PC-3 (cell line): ENCODE data around the gene HSFX4. TPM values are rescaled to one million over a fixed set of nuclear protein-coding genes. Genes with fewer than 3 reads are reported as not detected.
A peak's percentile ranks its signal among the peaks of the same experiment; 100 is the strongest.

Source experiments
- ATAC-seq: fragments of 200-7000 bp; cut with Tn5 transposase; 2 replicates; pipeline ENCODE4 v1.9.1; 2020; ENCODE audit warnings: mild to moderate bottlenecking, moderate library complexity
- BruUV-seq: library from RNA; stranded (reverse); fragments of 400-500 nt; replicated peaks from 2 replicates; lab custom pipeline; 2021; lab: Mats Ljungman, UMichigan
- CTCF ChIA-PET: fragments of 300-600 bp; sonication (Branson Sonifier 250); formaldehyde crosslinking; loops from one replicate; lab custom pipeline; 2022; ENCODE audit warnings: antibody characterized with exemption; lab: Charles Lee
- POLR2A ChIA-PET: fragments of 300-600 bp; sonication (Branson Sonifier 250); formaldehyde crosslinking; loops from one replicate; lab custom pipeline; 2022; ENCODE audit warnings: antibody characterized with exemption; ENCODE audit not compliant: unreplicated experiment; lab: Charles Lee
- DNase-seq: peaks from one replicate; pipeline ENCODE4 v3.0.0-alpha.2; 2015
- H2AFZ ChIP-seq: fragments of 300-600 bp; sonication (generic); 2 replicates; pipeline ENCODE4 v1.6.0; 2016; ENCODE audit warnings: antibody characterized with exemption, low read length
- H3F3A ChIP-seq: fragments of 300-600 bp; sonication (generic); one replicate; pipeline ENCODE4 v1.6.0; 2017; ENCODE audit warnings: antibody characterized with exemption, low read length, control low read depth, mild to moderate bottlenecking; ENCODE audit not compliant: unreplicated experiment
- H3K27ac ChIP-seq: fragments of 300-600 bp; sonication (generic); 2 replicates; pipeline ENCODE4 v1.5.1; 2016; ENCODE audit warnings: mild to moderate bottlenecking, low read length
- H3K27me3 ChIP-seq: fragments of 300-600 bp; sonication (generic); 2 replicates; pipeline ENCODE4 v1.6.1; 2016; ENCODE audit warnings: low read length, mixed read lengths
- H3K36me3 ChIP-seq: fragments of 300-600 bp; sonication (generic); 2 replicates; pipeline ENCODE4 v1.6.1; 2016; ENCODE audit warnings: low read depth, mixed run types, low read length, mixed read lengths
- H3K4me1 ChIP-seq: fragments of 300-600 bp; sonication (generic); 2 replicates; pipeline ENCODE4 v1.5.1; 2016; ENCODE audit warnings: low read length; ENCODE audit not compliant: insufficient read depth
- H3K4me2 ChIP-seq: fragments of 300-600 bp; sonication (generic); 2 replicates; pipeline ENCODE4 v1.6.0; 2016; ENCODE audit warnings: low read length
- H3K4me3 ChIP-seq: fragments of 300-600 bp; sonication (generic); 2 replicates; pipeline ENCODE4 v1.5.1; 2016; ENCODE audit warnings: mild to moderate bottlenecking, low read length, mixed read lengths
- H3K79me2 ChIP-seq: fragments of 300-600 bp; sonication (generic); 2 replicates; pipeline ENCODE4 v1.6.1; 2017; ENCODE audit warnings: low read length, mixed read lengths
- H3K9ac ChIP-seq: fragments of 300-600 bp; sonication (generic); 2 replicates; pipeline ENCODE4 v1.6.0; 2016; ENCODE audit warnings: mild to moderate bottlenecking, low read length
- H3K9me2 ChIP-seq: fragments of 300-600 bp; sonication (generic); replicated peaks from 2 replicates; pipeline ENCODE4 v1.6.1; 2016; ENCODE audit warnings: mixed run types, low read length, mixed read lengths
- H3K9me3 ChIP-seq: fragments of 300-600 bp; sonication (generic); 2 replicates; pipeline ENCODE4 v1.6.1; 2016; ENCODE audit warnings: low read length, mixed read lengths
- H4K20me1 ChIP-seq: fragments of 300-600 bp; sonication (generic); 2 replicates; pipeline ENCODE4 v1.6.1; 2016; ENCODE audit warnings: low read length, mixed read lengths
- CTCF ChIP-seq: fragments of 300-600 bp; sonication (generic); conservative IDR thresholded peaks from 2 replicates; pipeline ENCODE4 v1.5.1; 2017; ENCODE audit warnings: antibody characterized with exemption, low read depth, mild to moderate bottlenecking, low read length
- EZH2 ChIP-seq: fragments of 300-600 bp; sonication (generic); IDR thresholded peaks from one replicate; pipeline ENCODE4 v1.6.1; 2017; ENCODE audit warnings: antibody characterized with exemption, mild to moderate bottlenecking, low read length; ENCODE audit not compliant: unreplicated experiment
- EZH2phosphoT487 ChIP-seq: fragments of 300-600 bp; sonication (generic); IDR thresholded peaks from 2 replicates; pipeline ENCODE4 v1.6.1; 2018; ENCODE audit warnings: mild to moderate bottlenecking, antibody characterized with exemption, low read length, borderline replicate concordance
- intact Hi-C: fragments of 100-400 bp; cut with micrococcal nuclease; formaldehyde crosslinking; loops from 2 replicates; pipeline ENCODE4 v1.9.0; 2023
- total RNA-seq: library from RNA; depleted of rRNA; stranded (reverse); fragments of >200 nt; gene quantifications from 2 replicates; pipeline ENCODE4 v1.2.3, GENCODE V29; 2014

HSFX4 gene
- total RNA-seq, 1 experiment from 2014 or later, result not detected

GRCh38 chrX:149948016-149948415 is 18.6 kb downstream of the HSFX4 start:
- H3F3A ChIP-seq, result no peaks in the 10 kb centered on the region
- H3K4me3 ChIP-seq, result no peak overlapping the region
- peaks cover 5% of the 10 kb centered on the region; the same call in 1 of the 2 replicates for H3K4me1 ChIP-seq
- DNase-seq (no peak), ATAC-seq (no peak)
- POLR2A ChIA-PET, result no interaction called here
- no TSS peak for BruUV-seq
- TF ChIP-seq CTCF (no peak), EZH2 (no peak), EZH2phosphoT487 (no peak)
- H3K79me2 ChIP-seq, result no peaks in the 10 kb centered on the region
- no peak overlapping the region for H3K9ac ChIP-seq
- H3K4me2 ChIP-seq, result no peak overlapping the region
- no peaks in the 10 kb centered on the region for H3K36me3 ChIP-seq
- no peak overlapping the region for H2AFZ ChIP-seq
- CTCF ChIA-PET, result no interaction called here
- no peaks in the 10 kb centered on the region for H4K20me1 ChIP-seq
- no peaks in the 10 kb centered on the region for H3K9me3 ChIP-seq
- intact Hi-C loops, result no loop called here
- H3K27me3 ChIP-seq, result no peaks in the 10 kb centered on the region
- H3K9me2 ChIP-seq, result no peaks in the 10 kb centered on the region
- H3K27ac ChIP-seq, result no peak overlapping the region

- no peak for ATAC-seq
- no peak overlapping the region for H3K4me3 ChIP-seq
- TF ChIP-seq EZH2 (no peak), EZH2phosphoT487 (no peak), CTCF (no peak)
- H3K36me3 ChIP-seq, result no peaks in the 10 kb centered on the region
- H3K9ac ChIP-seq, result no peak overlapping the region
- H3F3A ChIP-seq, result no peaks in the 10 kb centered on the region
- BruUV-seq, result no TSS peak
- H3K27me3 ChIP-seq, result no peaks in the 10 kb centered on the region
- no peaks in the 10 kb centered on the region for H3K79me2 ChIP-seq
- no peaks in the 10 kb centered on the region for H3K9me3 ChIP-seq
- DNase-seq, result no peak
- no peak overlapping the region for H3K4me2 ChIP-seq
- H4K20me1 ChIP-seq, result no peaks in the 10 kb centered on the region
- POLR2A ChIA-PET, result no interaction called here
- no peaks in the 10 kb centered on the region for H3K9me2 ChIP-seq
- CTCF ChIA-PET, result interaction anchor here (0.6 to 1.0 kb wide), 3 partner anchors 10 to 768 kb away, joined by 3 to 8 read pairs (median 4); no protein-coding TSS in a partner anchor
- H2AFZ ChIP-seq, result no peak overlapping the region
- intact Hi-C loops, result loop anchor here (1.0 kb wide), 1 partner anchor 731 kb away; no protein-coding TSS in a partner anchor
- no peak overlapping the region for H3K27ac ChIP-seq
- peaks cover 5% of the 10 kb centered on the region; the same call in 1 of the 2 replicates for H3K4me1 ChIP-seq
Measured at GRCh38 chrX:149949743-149950436, 20.5 kb downstream of the HSFX4 start.

- Histone ChIP-seq H3K4me2 (no peak overlapping the region), H3K27me3 (no peaks in the 10 kb centered on the region), H3K4me3 (no peak overlapping the region), H3K9ac (no peak overlapping the region), H4K20me1 (no peaks in the 10 kb centered on the region), H2AFZ (no peak overlapping the region), H3K27ac (no peak overlapping the region), H3K4me1 (peaks cover 5% of the 10 kb centered on the region; the same call in 1 of the 2 replicates), H3K36me3 (no peaks in the 10 kb centered on the region), H3K9me3 (no peaks in the 10 kb centered on the region), H3K9me2 (no peaks in the 10 kb centered on the region), H3K79me2 (no peaks in the 10 kb centered on the region), H3F3A (no peaks in the 10 kb centered on the region)
- no peak for TF ChIP-seq EZH2phosphoT487
- TF ChIP-seq EZH2, result no peak
- peak; percentile 69 for TF ChIP-seq CTCF
- peak; percentile 73 for DNase-seq
- POLR2A ChIA-PET, result no interaction called here
- BruUV-seq, result no TSS peak
- CTCF ChIA-PET, result no interaction called here
- intact Hi-C loops, result loop anchor here (1.0 kb wide), 1 partner anchor 731 kb away; no protein-coding TSS in a partner anchor
- ATAC-seq, result peak; percentile 72
Measured at GRCh38 chrX:149950681-149951080, 21.3 kb downstream of the HSFX4 start.
